Adrenal gland (tissue), 12 donors: ENCODE results near the gene TTLL1. TPM values are rescaled to one million over a fixed set of nuclear protein-coding genes. Genes with fewer than 3 reads are reported as not detected.

Experiments used
- DNase-seq, 7 donors: peaks; one replicate each; pipeline ENCODE4 v3.0.0-alpha.2; 2019 to 2020
- H3K27ac ChIP-seq, 5 donors: fragments of 200-600 bp; sonication (generic) in 4 of 5; 1 replicate in 3 of 5; 2 replicates in 2 of 5; pipeline versions ENCODE4 v1.5.1 to v1.8.0; 2016 to 2020; ENCODE audit warnings: mild to moderate bottlenecking in 1 of 5
- H3K27me3 ChIP-seq: fragments of 200-600 bp; 2 replicates; pipeline ENCODE4 v1.8.0; 2021
- H3K36me3 ChIP-seq, 2 donors: fragments of 200-600 bp; replicated peaks in 1 of 2; 1 replicate in 1 of 2; 2 replicates in 1 of 2; pipeline versions ENCODE4 v1.5.1 to v1.8.0; 2018 to 2022
- H3K4me1 ChIP-seq, 2 donors: fragments of 200-600 bp; replicated peaks in 1 of 2; 1 replicate in 1 of 2; 2 replicates in 1 of 2; pipeline versions ENCODE4 v1.5.1 to v1.8.0; 2018 to 2021
- H3K4me3 ChIP-seq, 4 donors: fragments of 200-600 bp; sonication (generic) in 3 of 4; one replicate each; pipeline ENCODE4 v1.5.1; 2016 to 2018
- H3K9me3 ChIP-seq, 3 donors: fragments of 200-600 bp; sonication (generic) in 1 of 3; replicated peaks in 1 of 3; 1 replicate in 2 of 3; 2 replicates in 1 of 3; pipeline versions ENCODE4 v1.5.1 to v1.8.0; 2016 to 2021
- CTCF ChIP-seq, 6 experiments: fragments of 450-650 bp in 4 of 6; fragments of 200-600 bp in 2 of 6; sonication (generic) in 1 of 6; IDR thresholded peaks; 1 replicate in 5 of 6; 2 replicates in 1 of 6; pipeline versions ENCODE4 v1.5.1 to v1.8.0; 2016 to 2021; ENCODE audit warnings: antibody characterized with exemption in 6 of 6, mild to moderate bottlenecking in 2 of 6, moderate library complexity in 1 of 6
- POLR2A ChIP-seq, 2 donors: fragments of 450-650 bp; IDR thresholded peaks; one replicate each; pipeline ENCODE4 v1.6.1; 2017; ENCODE audit warnings: antibody characterized with exemption in 2 of 2, mild to moderate bottlenecking in 2 of 2, moderate library complexity in 1 of 2
- WGBS, 4 donors: extraction: QIAGEN DNeasy Blood & Tissue Kit in 2 of 4; methylation state at CpG; one replicate each; pipeline versions ENCODE4 v1.1.5 to v1.1.7; 2013 to 2017; 5-methylcytosine and 5-hydroxymethylcytosine counted together
- intact Hi-C, 2 donors: fragments of 100-400 bp; cut with DNase I; formaldehyde crosslinking; loops; one replicate each; pipeline versions ENCODE4 v1.14.1 to v1.15.0; 2022 to 2023
- polyA plus RNA-seq, 3 donors: library from polyadenylated mRNA; stranded (reverse); fragments of 200-250 nt in 2 of 3; fragments of 350-450 nt in 1 of 3; fragmentation: Illumina TruSeq in 1 of 3; extraction: RNeasy Lipid Tissue Mini Kit (QIAGEN cat#74804) in 1 of 3; gene quantifications; one replicate each; pipeline ENCODE4 v1.2.3, GENCODE V29; 2013 to 2014
- total RNA-seq, 9 donors: library from RNA; depleted of rRNA in 4 of 9; stranded (reverse); fragments of >200 nt in 4 of 9; fragments of 120-200 nt in 1 of 9; fragmentation: NEBNext Ultra II Directional in 1 of 9; extraction: Animal tissue kit (Norgen Biotek cat#: 25700) in 1 of 9; gene quantifications; one replicate each; pipeline versions ENCODE4 v1.1.0 to v1.2.4, GENCODE V29; 2013 to 2023
- donor health status: healthy with polysubstance abuse.
- donor health status: Bipolar disorder and iron deficiency.
- donor health status: DM: yes; HTN: yes; CAD: no.
- donor health status: DM: no; HTN: no; CAD: no.
- donor health status: DM: no; HTN: no; CAD: no.
- donor health status: DM: yes; HTN: yes; CAD: no.

TTLL1 gene
- total and polyA plus RNA-seq, 12 donors, result 5.0 to 14.1 (median 8.3) TPM

DNA sequence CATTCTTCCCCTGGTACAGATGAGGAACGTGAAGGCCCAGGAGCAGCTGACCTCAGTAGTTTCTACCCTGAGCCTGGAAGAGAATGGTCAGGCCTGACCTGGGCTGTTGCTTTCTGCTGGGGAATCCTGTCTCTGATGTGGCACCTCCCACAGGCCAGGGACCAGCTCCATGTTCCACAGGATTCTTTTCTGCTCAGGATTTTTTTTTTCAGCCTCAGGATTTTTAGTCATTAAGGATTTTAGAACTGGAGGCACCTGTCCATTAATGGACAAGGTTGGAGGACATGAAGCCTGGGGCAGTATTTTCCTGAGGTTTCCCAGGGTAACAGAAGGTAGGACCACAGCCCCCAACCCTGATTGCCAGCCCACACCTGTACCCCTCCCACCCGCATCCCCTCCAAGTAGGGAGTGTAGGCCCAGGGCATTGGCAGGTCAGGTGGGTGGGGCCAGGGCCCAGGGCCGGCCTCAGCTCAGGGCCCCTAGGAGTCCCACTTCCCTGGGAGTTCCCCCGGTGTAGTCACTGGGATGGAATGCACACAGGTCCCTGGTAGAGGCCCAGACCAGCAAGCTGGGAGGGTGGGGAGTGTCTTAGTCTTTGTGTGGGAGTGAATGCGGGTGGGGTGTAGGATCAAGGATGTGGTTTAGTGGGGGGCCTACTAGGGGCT, 37.4 kb upstream of the TTLL1 start:
- Histone ChIP-seq H3K36me3 (no peaks in the 10 kb centered on the region), H3K27ac (no peak overlapping the region), H3K4me1 (no peaks in the 10 kb centered on the region), H3K9me3 (no peaks in the 10 kb centered on the region), H3K27me3 (no peaks in the 10 kb centered on the region), H3K4me3 (no peak overlapping the region)
- TF ChIP-seq POLR2A (IDR thresholded peaks at IDR 0.05) (no peak), CTCF (IDR thresholded peaks at IDR 0.05) (no peak)
- 66 to 100% (median 75%) methylated on average over 2 to 5 of the region's 5 CpGs for WGBS, 4 donors
- DNase-seq, result no peak
- intact Hi-C loops, result no loop called here

DNA sequence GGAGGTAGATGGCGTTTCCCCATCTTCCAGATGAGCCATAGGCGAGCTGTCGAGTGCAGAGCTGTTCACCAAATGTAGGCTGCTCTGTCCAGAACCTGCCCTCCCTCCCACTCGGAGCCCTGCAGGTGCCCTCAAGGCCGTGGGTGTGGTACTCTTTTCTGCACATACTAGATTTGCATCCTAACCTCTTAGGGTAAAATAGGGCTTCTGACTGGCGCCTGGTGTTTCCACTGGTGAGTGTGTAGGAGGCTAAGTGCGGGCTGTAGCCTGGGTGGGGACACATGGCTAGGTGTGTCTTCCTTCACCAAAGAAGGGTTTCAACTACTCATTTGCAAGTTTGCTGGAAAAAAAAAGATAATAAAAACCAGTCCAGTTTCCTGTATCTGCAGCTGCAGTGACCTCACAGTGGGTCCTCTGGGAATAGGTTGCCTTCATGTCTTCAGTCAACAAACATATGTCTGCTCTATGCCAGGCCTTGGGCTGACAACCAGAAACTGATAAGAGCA, 29.8 kb upstream of the TTLL1 start:
- H3K36me3 ChIP-seq, result no peaks in the 10 kb centered on the region
- no peaks in the 10 kb centered on the region for H3K4me1 ChIP-seq
- H3K9me3 ChIP-seq, result no peaks in the 10 kb centered on the region
- no peak overlapping the region for H3K27ac ChIP-seq
- H3K27me3 ChIP-seq, result no peaks in the 10 kb centered on the region
- H3K4me3 ChIP-seq, result no peak overlapping the region
- 69 to 83% (median 78%) methylated on average over 6 to 7 of the region's 7 CpGs for WGBS, 4 donors
- intact Hi-C loops, result no loop called here
- DNase-seq, result no peak
- TF ChIP-seq CTCF (IDR thresholded peaks at IDR 0.05) (no peak), POLR2A (IDR thresholded peaks at IDR 0.05) (no peak)

- WGBS, 4 donors, result 72 to 83% (median 76%) methylated on average over 16 to 21 of the region's 21 CpGs
- no peaks in the 10 kb centered on the region for H3K27me3 ChIP-seq
- intact Hi-C loops, result no loop called here
- no peaks in the 10 kb centered on the region for H3K36me3 ChIP-seq
- TF ChIP-seq POLR2A (IDR thresholded peaks at IDR 0.05), result no peak
- TF ChIP-seq CTCF (IDR thresholded peaks at IDR 0.05), result no peak
- no peak for DNase-seq
- H3K9me3 ChIP-seq, result no peaks in the 10 kb centered on the region
- no peak overlapping the region for H3K4me3 ChIP-seq
- no peaks in the 10 kb centered on the region for H3K4me1 ChIP-seq
- H3K27ac ChIP-seq, result no peak overlapping the region
These were observed 29.0 kb upstream of the TTLL1 start for GRCh38 chr22:43118024-43118849.

DNA sequence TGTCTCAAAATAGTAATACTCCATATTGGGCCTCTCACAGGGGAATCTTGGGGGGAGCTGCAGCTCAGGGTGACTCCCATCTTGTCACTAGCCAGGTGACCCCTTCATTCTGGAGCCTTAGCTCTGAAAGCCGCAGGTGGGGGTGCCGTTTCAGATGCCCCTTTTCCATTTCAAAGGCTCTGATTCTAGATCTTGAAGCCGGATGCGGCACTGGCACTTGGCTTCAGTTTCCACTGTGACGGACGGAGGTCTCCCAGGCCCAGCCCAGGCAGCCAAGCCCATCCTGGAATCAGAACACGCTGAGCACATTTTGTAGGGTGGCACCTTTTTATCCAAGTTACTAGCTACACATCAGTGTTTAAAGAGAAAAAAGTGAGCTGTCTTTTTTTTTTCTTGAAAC, 27.7 kb upstream of the TTLL1 start:
- Histone ChIP-seq H3K36me3 (no peaks in the 10 kb centered on the region), H3K9me3 (no peaks in the 10 kb centered on the region), H3K27me3 (no peaks in the 10 kb centered on the region), H3K27ac (no peak overlapping the region), H3K4me3 (no peak overlapping the region), H3K4me1 (no peaks in the 10 kb centered on the region)
- 87 to 100% (median 94%) methylated on average over 5 to 7 of the region's 7 CpGs for WGBS, 4 donors
- no peak for TF ChIP-seq POLR2A (IDR thresholded peaks at IDR 0.05)
- TF ChIP-seq CTCF (IDR thresholded peaks at IDR 0.05), result no peak
- no peak for DNase-seq
- intact Hi-C loops, result no loop called here
